Measurements from ENCODE around the gene CENPVL2. TPM values are rescaled to one million over a fixed set of nuclear protein-coding genes. Genes with fewer than 3 reads are reported as not detected.
"Not testable (repeated sequence)": the region's sequence is repeated elsewhere in the genome, so short reads cannot be mapped to it uniquely, and the experiment has no call there.

Gene CENPVL2
- total RNA-seq, 1 donor from 2014 or later, result not detected

DNA sequence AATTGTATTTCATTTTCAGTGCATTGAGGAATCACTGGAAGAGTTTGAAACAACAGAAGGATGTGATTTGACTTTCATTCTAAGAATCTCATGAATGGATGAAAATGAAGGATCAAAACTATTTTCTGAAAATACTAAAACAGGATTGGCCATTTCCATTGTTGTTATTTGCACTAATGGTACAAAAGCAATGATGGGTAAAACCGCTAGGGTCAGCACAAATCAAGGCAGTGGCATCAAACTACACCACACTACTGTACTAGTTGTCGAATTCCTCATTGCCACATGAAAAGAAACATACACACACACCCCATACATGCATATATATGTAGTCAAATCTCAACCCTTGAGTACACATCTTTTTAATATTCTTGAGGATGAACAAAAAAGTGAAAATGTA lies 39.3 kb downstream of the CENPVL2 start:
- Histone ChIP-seq H3K27me3 (ENCODE audit: control insufficient read depth in 3 of 3, insufficient read depth in 3 of 3, low read length in 3 of 3) (peaks cover 3 to 4% (median 4%) of the 10 kb centered on the region in 3 donors), H3K4me1 (ENCODE audit: control insufficient read depth in 3 of 3, insufficient read depth in 3 of 3, low read length in 3 of 3) (no peaks in the 10 kb centered on the region), H3K9ac (ENCODE audit: low read depth in 1 of 3, low read length in 3 of 3) (no peak overlapping the region), H3K36me3 (ENCODE audit: control insufficient read depth in 3 of 3, insufficient read depth in 3 of 3, low read length in 3 of 3) (no peaks in the 10 kb centered on the region), H3K4me3 (ENCODE audit: low read length in 3 of 3) (no peak overlapping the region), H3K9me3 (ENCODE audit: control insufficient read depth in 3 of 3, low read length in 3 of 3) (no peaks in the 10 kb centered on the region), H3K27ac (ENCODE audit: low read depth, low read length) (no peak overlapping the region)

DNA sequence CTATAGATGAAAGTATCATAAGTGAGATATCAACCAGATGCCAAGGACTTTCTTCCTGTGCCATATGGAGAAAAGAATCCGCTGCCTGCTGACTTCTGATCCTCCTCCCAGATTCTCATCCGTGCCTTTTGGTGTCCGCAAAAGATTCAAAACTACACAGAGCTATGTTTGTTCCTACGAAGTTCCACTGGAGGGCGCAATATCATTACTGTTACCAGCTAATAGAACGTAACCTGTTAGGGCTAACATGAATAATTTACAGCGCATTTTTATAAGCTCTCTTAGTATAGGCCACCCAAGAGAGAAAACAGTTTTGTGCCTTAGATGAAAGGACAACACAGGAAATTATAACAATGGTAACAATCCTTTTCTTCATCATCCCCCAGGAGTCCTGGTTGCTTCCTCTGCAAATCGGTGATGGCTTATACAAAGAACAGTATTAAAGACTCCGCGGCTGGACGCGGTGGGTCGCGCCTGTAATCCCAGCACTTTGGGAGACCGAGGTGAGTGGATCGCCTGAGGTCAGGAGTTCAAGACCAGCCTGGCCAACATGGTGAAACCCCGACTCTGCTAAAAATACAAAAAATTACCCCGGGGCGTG lies 41.1 kb downstream of the CENPVL2 start:
- Histone ChIP-seq H3K9ac (ENCODE audit: low read depth in 1 of 3, low read length in 3 of 3) (no peak overlapping the region), H3K36me3 (ENCODE audit: control insufficient read depth in 3 of 3, insufficient read depth in 3 of 3, low read length in 3 of 3) (no peaks in the 10 kb centered on the region), H3K27ac (ENCODE audit: low read depth, low read length) (no peak overlapping the region), H3K4me3 (ENCODE audit: low read length in 3 of 3) (no peak overlapping the region), H3K9me3 (ENCODE audit: control insufficient read depth in 3 of 3, low read length in 3 of 3) (no peaks in the 10 kb centered on the region), H3K27me3 (ENCODE audit: control insufficient read depth in 3 of 3, insufficient read depth in 3 of 3, low read length in 3 of 3) (peaks cover 4 to 11% (median 8%) of the 10 kb centered on the region in 3 donors), H3K4me1 (ENCODE audit: control insufficient read depth in 3 of 3, insufficient read depth in 3 of 3, low read length in 3 of 3) (no peaks in the 10 kb centered on the region)

DNA sequence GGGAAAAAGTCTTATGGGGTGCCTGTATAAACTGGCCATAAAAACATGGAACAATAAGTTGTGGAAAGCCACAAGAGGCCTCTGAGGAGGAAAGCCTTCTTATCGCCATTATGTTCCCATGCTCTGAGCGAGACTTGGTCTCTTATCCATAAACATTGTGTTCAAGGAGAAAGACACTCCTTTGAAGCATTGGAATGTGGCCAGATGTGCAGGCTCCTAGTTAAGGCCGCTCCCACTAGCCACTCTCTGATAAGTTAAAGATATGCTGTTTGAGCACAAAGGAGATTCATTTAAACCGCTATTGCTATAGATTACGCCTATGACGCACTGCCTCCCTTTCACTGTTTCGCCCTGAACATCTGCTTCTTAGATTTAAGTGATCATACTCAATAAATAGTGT lies 46.1 kb downstream of the CENPVL2 start:
- not testable (repeated sequence) for H3K9ac ChIP-seq (ENCODE audit: low read depth in 1 of 3, low read length in 3 of 3); H3K9me3 ChIP-seq (ENCODE audit: control insufficient read depth in 3 of 3, low read length in 3 of 3); H3K36me3 ChIP-seq (ENCODE audit: control insufficient read depth in 3 of 3, insufficient read depth in 3 of 3, low read length in 3 of 3); H3K27ac ChIP-seq (ENCODE audit: low read depth, low read length); H3K4me1 ChIP-seq (ENCODE audit: control insufficient read depth in 3 of 3, insufficient read depth in 3 of 3, low read length in 3 of 3); H3K4me3 ChIP-seq (ENCODE audit: low read length in 3 of 3)
- peaks cover 4 to 11% (median 8%) of the 10 kb centered on the region in 3 donors for H3K27me3 ChIP-seq (ENCODE audit: control insufficient read depth in 3 of 3, insufficient read depth in 3 of 3, low read length in 3 of 3)

Other genes with a start within 250 kb of the CENPVL2 start
- 3.7 TPM for gene NUDT11, start 186.2 kb downstream of the CENPVL2 start, total RNA-seq
- gene CENPVL3, start 63.9 kb downstream of the CENPVL2 start, total RNA-seq, result not detected
- not detected for gene CENPVL1, start 27.7 kb upstream of the CENPVL2 start, total RNA-seq
- gene GSPT2, start 60.6 kb upstream of the CENPVL2 start, total RNA-seq, result 5.2 TPM
- 89.2 TPM for gene MAGED1, start 210.8 kb upstream of the CENPVL2 start, total RNA-seq

All from skeletal muscle tissue (tissue), 4 donors.